Measurements from ENCODE around the gene PRR29. TPM values are rescaled to one million over a fixed set of nuclear protein-coding genes. Genes with fewer than 3 reads are reported as not detected.
A peak's percentile ranks its signal among the peaks of the same experiment; 100 is the strongest.

PRR29 gene
- total RNA-seq, 2 donors from 2014 or later = 1.7 to 3.3 TPM

DNA sequence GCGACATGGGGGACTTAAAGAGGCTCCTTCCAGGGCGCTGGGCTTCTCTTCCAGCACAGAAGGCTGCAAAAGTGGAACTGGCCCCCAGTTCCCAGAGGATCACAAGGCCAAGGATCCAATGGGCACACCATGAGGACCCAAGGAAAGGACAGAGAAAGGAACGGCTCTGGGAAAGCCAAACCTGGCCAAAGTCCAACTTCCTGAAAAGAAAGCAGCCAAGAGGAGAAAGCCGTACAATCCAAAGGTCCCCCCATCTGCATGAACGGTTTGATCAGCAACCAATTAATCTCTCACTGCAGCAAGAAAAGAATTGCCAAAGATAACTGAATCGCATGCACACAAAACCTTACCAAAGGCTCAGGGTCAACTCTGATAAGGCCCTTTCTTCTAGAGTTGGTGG lies 42.1 kb downstream of the PRR29 start:
- Mint-ChIP-seq H3K27ac (peak overlapping the region; percentile 76), H3K4me1 (peaks cover 26% of the 10 kb centered on the region), H3K4me3 (no peak overlapping the region), H3K27me3 (no peaks in the 10 kb centered on the region), H3K36me3 (ENCODE audit: low read depth) (peaks cover 5% of the 10 kb centered on the region)
- ATAC-seq (no peak), DNase-seq (no peak)
- no peaks in the 10 kb centered on the region for H3K9me3 ChIP-seq (ENCODE audit: control insufficient read depth, low read length, poor library complexity, severe bottlenecking)

DNA sequence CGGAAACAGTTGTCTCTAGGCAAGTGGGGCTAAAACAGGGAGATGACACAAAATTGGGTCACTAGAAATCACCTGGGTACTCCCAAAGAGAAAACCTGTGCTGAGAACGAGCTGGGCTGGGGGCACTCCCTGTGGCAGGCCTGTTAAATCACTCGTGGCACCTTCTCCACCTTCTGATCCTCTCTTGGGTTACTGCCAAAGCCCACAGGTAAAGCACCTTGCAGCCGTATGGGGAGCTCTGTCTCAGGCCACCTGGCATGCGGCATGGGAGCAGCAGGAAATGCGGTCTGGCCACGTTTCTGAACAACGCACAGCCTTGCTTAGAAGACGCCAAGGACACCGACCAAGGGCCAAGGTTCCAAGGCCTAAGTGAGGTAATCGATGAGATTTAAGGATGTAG lies 43.8 kb downstream of the PRR29 start:
- Mint-ChIP-seq H3K27ac (peak overlapping the region; percentile 91), H3K4me1 (peaks cover 22% of the 10 kb centered on the region), H3K36me3 (ENCODE audit: low read depth) (peaks cover 9% of the 10 kb centered on the region), H3K4me3 (peak overlapping the region; percentile 58), H3K27me3 (no peaks in the 10 kb centered on the region)
- ATAC-seq (peak; percentile 83), DNase-seq (no peak)
- no peaks in the 10 kb centered on the region for H3K9me3 ChIP-seq (ENCODE audit: control insufficient read depth, low read length, poor library complexity, severe bottlenecking)

DNA sequence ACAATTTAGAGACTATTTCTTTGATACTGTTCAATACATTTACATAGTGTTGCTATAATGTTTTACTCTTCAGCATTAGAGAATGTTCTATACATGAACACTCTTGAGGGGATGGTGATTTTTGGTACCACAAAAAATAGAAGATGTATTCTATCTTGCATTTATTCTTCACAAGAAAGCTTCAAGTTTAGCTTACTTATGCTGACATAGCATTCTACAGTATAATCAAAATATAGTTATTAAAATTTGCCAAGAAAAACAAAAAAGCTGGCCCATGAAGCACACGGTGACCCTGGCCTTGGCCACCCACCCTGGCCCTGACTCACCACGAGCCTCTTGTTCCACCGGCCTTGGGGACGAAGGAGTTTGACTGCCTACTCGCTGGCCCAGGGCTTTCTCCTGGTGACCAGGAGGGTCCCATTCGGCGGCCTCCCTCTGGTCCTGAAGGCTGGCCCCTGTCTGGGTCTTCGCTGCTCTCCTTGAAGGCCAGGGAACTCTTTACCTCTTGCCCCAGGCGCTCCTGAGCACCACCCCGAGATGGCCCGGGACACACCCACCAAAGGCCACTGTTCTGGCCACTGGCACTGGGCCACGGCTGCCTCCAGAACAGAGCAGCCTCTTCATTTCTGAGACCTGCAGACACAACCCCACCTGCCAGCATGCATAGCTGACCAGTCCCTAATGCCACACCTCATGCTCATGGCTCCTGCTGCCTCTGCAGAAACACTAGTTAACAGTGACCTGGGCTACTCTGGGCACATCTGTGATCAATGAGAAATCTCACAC lies 44.7 kb downstream of the PRR29 start:
- DNase-seq (no peak), ATAC-seq (no peak)
- peaks cover 21% of the 10 kb centered on the region for H3K4me1 Mint-ChIP-seq
- H3K9me3 ChIP-seq (ENCODE audit: control insufficient read depth, low read length, poor library complexity, severe bottlenecking) = no peaks in the 10 kb centered on the region
- peaks cover 9% of the 10 kb centered on the region for H3K36me3 Mint-ChIP-seq (ENCODE audit: low read depth)
- H3K4me3 Mint-ChIP-seq = no peak overlapping the region
- peak overlapping the region; percentile 91 for H3K27ac Mint-ChIP-seq
- no peaks in the 10 kb centered on the region for H3K27me3 Mint-ChIP-seq

DNA sequence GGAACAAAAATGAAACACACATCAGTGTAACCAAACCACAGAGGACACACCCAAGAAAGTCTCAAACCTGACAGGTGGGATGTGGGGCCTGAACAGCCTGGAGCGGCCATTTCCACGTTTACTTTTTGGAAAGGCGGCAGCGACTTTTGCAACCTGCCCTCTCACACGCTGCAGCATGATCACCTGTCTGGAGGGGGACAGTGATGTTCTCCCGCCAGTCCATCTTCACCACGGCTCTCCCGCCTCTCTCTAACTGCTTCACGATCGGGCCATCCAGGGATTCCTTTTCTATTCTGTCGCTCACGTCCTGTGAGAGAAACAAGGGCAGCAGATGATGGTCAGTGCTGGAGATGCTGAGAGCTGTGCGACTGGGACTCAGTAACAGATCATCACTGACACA lies 47.0 kb downstream of the PRR29 start:
- ATAC-seq (no peak), DNase-seq (no peak)
- no peak overlapping the region for H3K4me3 Mint-ChIP-seq
- peaks cover 9% of the 10 kb centered on the region for H3K36me3 Mint-ChIP-seq (ENCODE audit: low read depth)
- peaks cover 18% of the 10 kb centered on the region for H3K4me1 Mint-ChIP-seq
- no peaks in the 10 kb centered on the region for H3K9me3 ChIP-seq (ENCODE audit: control insufficient read depth, low read length, poor library complexity, severe bottlenecking)
- peak overlapping the region; percentile 79 for H3K27ac Mint-ChIP-seq
- H3K27me3 Mint-ChIP-seq = no peaks in the 10 kb centered on the region

DNA sequence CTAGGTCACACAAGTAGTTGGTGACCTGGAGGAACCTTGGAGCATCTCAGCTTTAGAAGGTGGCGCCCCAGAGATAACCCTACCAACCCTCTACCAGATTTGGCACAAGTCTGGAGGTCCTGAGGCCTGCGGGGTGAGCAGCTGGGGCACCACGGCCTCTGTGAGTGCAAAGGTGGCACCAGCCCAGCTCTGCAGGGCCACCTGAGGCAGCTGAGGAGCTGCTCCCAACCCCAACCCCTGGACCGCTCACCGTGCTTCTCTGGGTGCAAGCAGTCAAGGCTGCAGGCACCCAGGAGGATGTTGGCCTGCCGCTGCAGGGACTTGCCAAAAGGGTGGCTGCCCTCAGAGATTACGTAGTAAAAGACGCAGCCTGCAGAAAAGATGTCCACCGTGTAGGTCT lies 50.7 kb downstream of the PRR29 start:
- peaks cover 12% of the 10 kb centered on the region for H3K36me3 Mint-ChIP-seq (ENCODE audit: low read depth)
- H3K9me3 ChIP-seq (ENCODE audit: control insufficient read depth, low read length, poor library complexity, severe bottlenecking) = no peaks in the 10 kb centered on the region
- peak overlapping the region; percentile 95 for H3K27ac Mint-ChIP-seq
- H3K4me1 Mint-ChIP-seq = peaks cover 37% of the 10 kb centered on the region
- H3K4me3 Mint-ChIP-seq = no peak overlapping the region
- no peaks in the 10 kb centered on the region for H3K27me3 Mint-ChIP-seq
- ATAC-seq = no peak
- no peak for DNase-seq

DNA sequence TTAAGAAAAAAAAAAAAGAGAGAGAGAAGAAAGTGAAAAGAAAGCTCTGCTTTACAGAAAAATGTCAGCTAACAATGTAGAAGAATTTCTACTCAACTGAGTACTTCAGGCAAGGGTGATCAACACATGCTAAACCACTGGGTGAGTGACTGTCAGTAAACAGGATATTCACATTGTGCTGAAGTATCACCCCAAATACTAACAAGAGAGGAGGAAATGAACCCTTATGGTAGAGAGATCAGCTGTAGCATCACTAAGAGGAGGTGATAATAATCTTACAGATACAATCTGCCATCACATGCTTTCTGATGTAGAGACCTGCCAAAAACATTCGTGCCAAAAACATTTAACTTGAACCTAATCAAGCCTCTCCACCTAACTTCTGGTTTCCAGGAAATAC lies 53.0 kb downstream of the PRR29 start:
- H3K4me3 Mint-ChIP-seq = peak overlapping the region; percentile 55
- H3K4me1 Mint-ChIP-seq = peaks cover 37% of the 10 kb centered on the region
- peak overlapping the region; percentile 95 for H3K27ac Mint-ChIP-seq
- ATAC-seq = peak; percentile 99
- DNase-seq = no peak
- peaks cover 6% of the 10 kb centered on the region for H3K36me3 Mint-ChIP-seq (ENCODE audit: low read depth)
- no peaks in the 10 kb centered on the region for H3K9me3 ChIP-seq (ENCODE audit: control insufficient read depth, low read length, poor library complexity, severe bottlenecking)
- H3K27me3 Mint-ChIP-seq = no peaks in the 10 kb centered on the region

DNA sequence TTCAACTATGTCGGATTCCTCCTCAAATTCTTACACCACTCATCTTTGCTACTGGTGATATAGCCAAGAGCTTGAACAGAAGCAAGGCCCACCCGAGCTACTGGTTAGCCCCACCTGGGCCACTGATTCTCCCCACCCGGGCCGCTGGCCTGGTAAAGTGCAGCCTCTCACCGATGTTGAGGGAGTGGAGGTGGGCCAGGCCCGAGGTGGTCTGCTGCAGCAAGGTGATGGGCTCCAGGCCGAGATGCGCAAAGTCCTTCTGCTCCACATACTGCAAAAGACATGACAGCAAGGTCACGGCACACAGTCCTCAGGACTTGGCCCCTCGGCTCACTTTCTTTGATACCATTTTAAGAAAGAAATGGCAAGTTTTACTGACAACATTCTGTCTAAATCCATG lies 55.0 kb downstream of the PRR29 start:
- H3K36me3 Mint-ChIP-seq (ENCODE audit: low read depth) = peaks cover 9% of the 10 kb centered on the region
- H3K4me1 Mint-ChIP-seq = peaks cover 39% of the 10 kb centered on the region
- ATAC-seq (no peak), DNase-seq (no peak)
- H3K27ac Mint-ChIP-seq = peak overlapping the region; percentile 95
- H3K9me3 ChIP-seq (ENCODE audit: control insufficient read depth, low read length, poor library complexity, severe bottlenecking) = no peaks in the 10 kb centered on the region
- H3K27me3 Mint-ChIP-seq = no peaks in the 10 kb centered on the region
- H3K4me3 Mint-ChIP-seq = no peak overlapping the region

Other genes starting within 250 kb of the PRR29 start
- 10 to 100 TPM; 32.6 to 33.5 TPM for gene CCDC47, start 224.8 kb upstream of the PRR29 start, total RNA-seq
- 10 to 100 TPM; 81.6 to 93.6 TPM for gene DDX42, start 224.2 kb upstream of the PRR29 start, total RNA-seq
- 10 to 100 TPM; 83.5 to 92.2 TPM for gene PSMC5, start 170.9 kb upstream of the PRR29 start, total RNA-seq
- gene FTSJ3, start 170.7 kb upstream of the PRR29 start, total RNA-seq = 10 to 100 TPM; 44.2 to 54.3 TPM
- 100 to 1,000 TPM in 1 of 2 donors, 10 to 100 TPM in 1; 95.3 to 106 TPM for gene SMARCD2, start 155.7 kb upstream of the PRR29 start, total RNA-seq
- 1 to 10 TPM; 3.6 to 4.0 TPM for gene CSH2, start 124.7 kb upstream of the PRR29 start, total RNA-seq
- gene GH2, start 116.4 kb upstream of the PRR29 start, total RNA-seq = not detected
- gene CSH1, start 101.8 kb upstream of the PRR29 start, total RNA-seq = 10 to 100 TPM in 1 of 2 donors, 1 to 10 TPM in 1; 9.9 to 11.3 TPM
- gene CSHL1, start 87.1 kb upstream of the PRR29 start, total RNA-seq = not detected
- not detected for gene GH1, start 79.5 kb upstream of the PRR29 start, total RNA-seq
- gene CD79B, start 66.0 kb upstream of the PRR29 start, total RNA-seq = 10 to 100 TPM; 19.5 to 31.1 TPM
- gene SCN4A, start 25.4 kb upstream of the PRR29 start, total RNA-seq = under 1 TPM; 0.02 to 0.16 TPM
- 100 to 1,000 TPM; 113 to 115 TPM for gene ICAM2, start 22.3 kb downstream of the PRR29 start, total RNA-seq
- gene ERN1, start 131.8 kb downstream of the PRR29 start, total RNA-seq = 100 to 1,000 TPM; 185 to 196 TPM